Bone marrow (tissue), 2 donors: ENCODE measurements around the gene IQCH.

Experiments
- DNase-seq, 2 donors: peaks; one replicate each; lab custom pipeline; 2025; lab: John Stamatoyannopoulos, UW

IQCH gene

GRCh38 chr15:67254238-67255175, at the start of gene IQCH, which contains the start of gene AAGAB:
Gene IQCH (plus strand): TSS chr15:67254786. CDS start chr15:67254897, 111 bp downstream.
Gene AAGAB (minus strand): TSS chr15:67254661. CDS start chr15:67254631, 30 bp downstream.
- peak; percentile 91 to 96 for DNase-seq

- no peak for DNase-seq
Measured at GRCh38 chr15:67207555-67208207, 46.9 kb upstream of the IQCH start.

GRCh38 chr15:67208396-67208795, 46.2 kb upstream of the IQCH start:
- no peak for DNase-seq

GRCh38 chr15:67210555-67211168, 43.9 kb upstream of the IQCH start:
- no peak for DNase-seq

GRCh38 chr15:67212684-67213367, 41.8 kb upstream of the IQCH start:
- no peak for DNase-seq

- DNase-seq = no peak
Measured at GRCh38 chr15:67215102-67215501, 39.5 kb upstream of the IQCH start.

GRCh38 chr15:67216859-67217258, 37.7 kb upstream of the IQCH start:
- no peak for DNase-seq

- no peak for DNase-seq
Measured at GRCh38 chr15:67218428-67218827, 36.2 kb upstream of the IQCH start.

- DNase-seq = no peak
Measured at GRCh38 chr15:67219288-67219687, 35.3 kb upstream of the IQCH start.

GRCh38 chr15:67224889-67225288, 29.7 kb upstream of the IQCH start:
- no peak for DNase-seq

- DNase-seq = no peak
Measured at GRCh38 chr15:67225336-67225735, 29.2 kb upstream of the IQCH start.

GRCh38 chr15:67227431-67227830, 27.2 kb upstream of the IQCH start:
- DNase-seq = no peak

- DNase-seq = no peak
Measured at GRCh38 chr15:67227846-67228245, 26.7 kb upstream of the IQCH start.

GRCh38 chr15:67228286-67228685, 26.3 kb upstream of the IQCH start:
- DNase-seq = peak in 1 of 2 donors; percentile 42

GRCh38 chr15:67230504-67230903, 24.1 kb upstream of the IQCH start:
- no peak for DNase-seq

- no peak for DNase-seq
Measured at GRCh38 chr15:67232591-67232990, 22.0 kb upstream of the IQCH start.

- no peak for DNase-seq
Measured at GRCh38 chr15:67240235-67241131, 14.1 kb upstream of the IQCH start.

GRCh38 chr15:67241132-67241855, 13.3 kb upstream of the IQCH start:
- DNase-seq = no peak

GRCh38 chr15:67242708-67243111, 11.9 kb upstream of the IQCH start:
- DNase-seq = no peak

- no peak for DNase-seq
Measured at GRCh38 chr15:67244971-67245478, 9.6 kb upstream of the IQCH start.
